ENCODE results near the gene BMI1. TPM values are rescaled to one million over a fixed set of nuclear protein-coding genes. Genes with fewer than 3 reads are reported as not detected.

BMI1 gene
- total and polyA plus RNA-seq, 2 of the 4 experiments (the other 2 are of a cell fraction), result 19.7 to 25.8 TPM

- Histone ChIP-seq H3K4me2 (ENCODE audit: low read depth, low read length) (peak overlapping the region; percentile 95), H4K8ac (ENCODE audit: low read depth in 2 of 2, low read length in 2 of 2) (peak overlapping the region; percentile 62; a peak in 2 of 4 replicates), H4K5ac (ENCODE audit: low read depth, low read length) (peak overlapping the region; percentile 45; the same call in 1 of the 2 replicates), H2BK5ac (ENCODE audit: low read depth, low read length, poor library complexity, severe bottlenecking) (no peak overlapping the region), H2BK120ac (ENCODE audit: low read depth, low read length) (no peak overlapping the region), H4K91ac (ENCODE audit: insufficient read depth, low read depth, low read length) (no peak overlapping the region), H2BK15ac (ENCODE audit: low read depth, low read length) (no peak overlapping the region), H3K27ac (ENCODE audit: insufficient read depth, low read length) (no peak overlapping the region), H3K36me3 (ENCODE audit: control insufficient read depth, insufficient read depth, low read length) (no peaks in the 10 kb centered on the region), H2AK9ac (replicated peaks; ENCODE audit: low read depth, low read length, poor library complexity) (no peak overlapping the region), H2AK5ac (ENCODE audit: low read depth, low read length) (peak overlapping the region; percentile 40; the same call in 1 of the 2 replicates), H3K9ac (ENCODE audit: low read depth, low read length) (peak overlapping the region; percentile 42; the same call in 1 of the 2 replicates), H3K9me3 (ENCODE audit: control insufficient read depth, insufficient read depth, low read length) (0 out of 2 replicates have a peak, but pooled peaks cover 3% of the 10 kb centered on the region), H3K4me3 (ENCODE audit: insufficient read depth, low read depth, low read length) (peak overlapping the region; percentile 64), H3K27me3 (ENCODE audit: control insufficient read depth, insufficient read depth, low read length) (peaks cover 21% of the 10 kb centered on the region), H3K79me1 (ENCODE audit: low read depth in 1 of 2, low read length in 2 of 2) (peaks cover 21 to 24% of the 10 kb centered on the region in 2 experiments), H3K9me1 (ENCODE audit: insufficient read depth, low read length) (no peaks in the 10 kb centered on the region; the same call in 1 of the 2 replicates), H3K4me1 (ENCODE audit: control insufficient read depth, insufficient read depth, low read length) (no peaks in the 10 kb centered on the region; the same call in 1 of the 2 replicates), H4K20me1 (ENCODE audit: insufficient read depth, low read length) (peaks cover 12% of the 10 kb centered on the region; the same call in 1 of the 2 replicates), H3K56ac (ENCODE audit: extremely low read depth, insufficient read depth, low read length) (0 out of 2 replicates have a peak overlapping the region, but pooled peaks have one; percentile 47), H3K14ac (replicated peaks; ENCODE audit: low read depth, low read length) (no peak overlapping the region), H2AFZ (replicated peaks; ENCODE audit: low read length, poor library complexity) (peak overlapping the region; percentile 79), H3K23ac (ENCODE audit: low read depth, low read length) (peak overlapping the region; percentile 80; the same call in 1 of the 2 replicates), H2BK20ac (ENCODE audit: low read depth, low read length) (no peak overlapping the region), H3K18ac (ENCODE audit: low read depth, low read length) (0 out of 2 replicates have a peak overlapping the region, but pooled peaks have one; percentile 16), H3K4ac (ENCODE audit: low read depth, low read length) (no peak overlapping the region)
- ChIA-PET POLR2A (ENCODE audit: unreplicated experiment) (no interaction called here), CTCF (no interaction called here)
- ATAC-seq (ENCODE audit: low read depth) (no peak), DNase-seq (no peak)
- no TSS peak for BruUV-seq (replicated peaks)
- TF ChIP-seq BHLHE40 (IDR thresholded peaks at IDR 0.05; ENCODE audit: low read depth, low read length), result no peak
- in situ Hi-C loops (cut with MboI; ENCODE audit: low sequenced_read_pairs), result loop anchor here (10.0 to 25.0 kb wide), 4 partner anchors 315 to 808 kb away; partner anchors contain the start of gene DNAJC1
- WGBS, 2 experiments (ENCODE audit: extremely low coverage in 2 of 2, insufficient read length in 1 of 2), result no CpG with 5 or more reads among the region's 30 CpGs
- intact Hi-C loops (cut with micrococcal nuclease), result loop anchor here (5.0 to 10.0 kb wide), 3 partner anchors 235 to 823 kb away; partner anchors contain the start of gene PIP4K2A
- dilution Hi-C loops (cut with HindIII; ENCODE audit: low sequenced_read_pairs, unreplicated experiment), result no loop called here
These were observed 830 bp upstream of the BMI1 start for GRCh38 chr10:22319980-22320558.
